GM10248 (cell line): ENCODE results near the gene PDE6A.

Source experiments
- CTCF ChIA-PET: fragments of 300-600 bp; sonication (Branson Sonifier 250); formaldehyde crosslinking; extraction: SDS; loops from one replicate; lab custom pipeline; 2021; ENCODE audit warnings: antibody characterized with exemption; lab: Yijun Ruan, JAX
- POLR2A ChIA-PET: fragments of 350-650 bp; sonication (Branson Sonifier 250); formaldehyde crosslinking; extraction: SDS; loops from one replicate; lab custom pipeline; 2020; ENCODE audit warnings: antibody characterized with exemption; lab: Yijun Ruan, JAX
- DNase-seq: peaks from one replicate; pipeline ENCODE4 v3.0.0; 2012; ENCODE audit errors: extremely low spot score
- CTCF ChIP-seq: IDR thresholded peaks from 2 replicates; pipeline ENCODE4 v1.5.1; 2012; ENCODE audit warnings: mild to moderate bottlenecking, low read depth; ENCODE audit errors: extremely low read depth, missing control alignments, control extremely low read depth

Gene PDE6A

GRCh38 chr5:149921597-149921996 lies 23.0 kb downstream of the PDE6A start:
- no peak for TF ChIP-seq CTCF
- ChIA-PET CTCF (interaction anchor here (1.3 to 1.5 kb wide), 3 partner anchors 9 to 254 kb away, joined by 3 to 4 read pairs (median 3); no protein-coding TSS in a partner anchor), POLR2A (no interaction called here)
- no peak for DNase-seq

GRCh38 chr5:149917073-149917676 lies 27.4 kb downstream of the PDE6A start:
- DNase-seq = no peak
- no peak for TF ChIP-seq CTCF
- ChIA-PET CTCF (interaction anchor here (0.9 to 1.9 kb wide), 3 partner anchors 11 to 42 kb away, joined by 3 to 8 read pairs (median 3); no protein-coding TSS in a partner anchor), POLR2A (no interaction called here)

- POLR2A ChIA-PET = no interaction called here
- CTCF ChIA-PET = interaction anchor here (1.0 to 1.9 kb wide), 2 partner anchors 16 to 43 kb away, joined by 3 to 8 read pairs; no protein-coding TSS in a partner anchor
- no peak for TF ChIP-seq CTCF
- DNase-seq = no peak
These were observed 28.1 kb downstream of the PDE6A start for GRCh38 chr5:149916334-149917072.

GRCh38 chr5:149915392-149916260 lies 29.0 kb downstream of the PDE6A start:
- no peak for TF ChIP-seq CTCF
- ChIA-PET CTCF (interaction anchor here (1.0 kb wide), 1 partner anchor 19 kb away, joined by 3 read pairs; no protein-coding TSS in a partner anchor), POLR2A (no interaction called here)
- no peak for DNase-seq

- no peak for TF ChIP-seq CTCF
- peak; percentile 25 for DNase-seq
- CTCF ChIA-PET = interaction anchor here (1.4 kb wide), 1 partner anchor 9 kb away, joined by 3 read pairs; no protein-coding TSS in a partner anchor
- POLR2A ChIA-PET = no interaction called here
These were observed 30.9 kb downstream of the PDE6A start for GRCh38 chr5:149913436-149914419.
